ENCODE measurements around the gene FDX2. TPM values are rescaled to one million over a fixed set of nuclear protein-coding genes. Genes with fewer than 3 reads are reported as not detected.

The FDX2 gene
- total and polyA plus RNA-seq, 4 donors, result 5.8 to 18.7 (median 10.0) TPM

GRCh38 chr19:10309423-10309822 is 6.4 kb downstream of the FDX2 start, which contains the start of gene ZGLP1:
Gene ZGLP1, minus strand, starts transcription at chr19:10309815.
- no peaks in the 10 kb centered on the region for H3K9me3 ChIP-seq (ENCODE audit: control insufficient read depth in 4 of 4, low read length in 3 of 4)
- H3K36me3 ChIP-seq (ENCODE audit: control insufficient read depth in 4 of 4, insufficient read depth in 3 of 4, low read depth in 1 of 4, low read length in 3 of 4), result peaks cover 0 to 5% (median 2%) of the 10 kb centered on the region in 4 donors
- no peak within 1 kb of the TSS for H3K4me3 ChIP-seq (ENCODE audit: low read depth in 1 of 3, low read length in 3 of 3)
- TF ChIP-seq GABPA (IDR thresholded peaks at IDR 0.05 in 1 of 2, conservative IDR thresholded peaks at IDR 0.05 in 1 of 2), result no peak
- no peak for TF ChIP-seq ZBTB33 (IDR thresholded peaks at IDR 0.05)
- TF ChIP-seq FOXA1 (IDR thresholded peaks at IDR 0.05), result no peak
- no peak for TF ChIP-seq HNF4A (conservative IDR thresholded peaks at IDR 0.05)
- no peak for TF ChIP-seq REST (IDR thresholded peaks at IDR 0.05)
- TF ChIP-seq NR2F2 (IDR thresholded peaks at IDR 0.05), result no peak
- TF ChIP-seq CTCF (IDR thresholded peaks at IDR 0.05; ENCODE audit: low read depth, low read length, missing input control), result no peak
- no peak for TF ChIP-seq MAX (IDR thresholded peaks at IDR 0.05)
- no peak for TF ChIP-seq SP1 (IDR thresholded peaks at IDR 0.05)
- no peak for TF ChIP-seq TAF1 (conservative IDR thresholded peaks at IDR 0.05)
- no peak for TF ChIP-seq FOXA2 (IDR thresholded peaks at IDR 0.05)
- TF ChIP-seq HNF4G (IDR thresholded peaks at IDR 0.05), result no peak
- TF ChIP-seq RAD21 (IDR thresholded peaks at IDR 0.05), result no peak
- TF ChIP-seq RXRA (IDR thresholded peaks at IDR 0.05), result no peak
- no peak for TF ChIP-seq JUND (IDR thresholded peaks at IDR 0.05)
- TF ChIP-seq ATF3 (IDR thresholded peaks at IDR 0.05), result no peak
- no peak for TF ChIP-seq YY1 (IDR thresholded peaks at IDR 0.05)
- no peak for TF ChIP-seq EGR1 (IDR thresholded peaks at IDR 0.05; ENCODE audit: low read depth in 2 of 2)
- H3K9ac ChIP-seq (ENCODE audit: low read depth in 1 of 2, low read length in 2 of 2), result no peak within 1 kb of the TSS
- no peaks in the 10 kb centered on the region for H3K4me1 ChIP-seq (ENCODE audit: control insufficient read depth in 4 of 4, insufficient read depth in 4 of 4, low read length in 3 of 4)
- H3K27ac ChIP-seq (ENCODE audit: low read depth in 1 of 2, low read length in 2 of 2), result no peak within 1 kb of the TSS
- no peaks in the 10 kb centered on the region for H3K27me3 ChIP-seq (ENCODE audit: control insufficient read depth in 4 of 4, insufficient read depth in 4 of 4, low read length in 3 of 4)
- WGBS, result 95% methylated on average over 24 of the region's 24 CpGs
- DNase-seq (ENCODE audit: low spot score), result peak; percentile 21
